Hypothalamus (tissue), 51 donors: Measurements from ENCODE around the gene TPO.
"Not testable (repeated sequence)": the region's sequence is repeated elsewhere in the genome, so short reads cannot be mapped to it uniquely, and the experiment has no call there.

Experiments
- DNase-seq, 51 donors: peaks; one replicate each; lab custom pipeline; 2025; lab: John Stamatoyannopoulos, UW

Gene TPO

GRCh38 chr2:1481406-1482252 lies 68.4 kb downstream of the TPO start:
- DNase-seq: no peak

- no peak for DNase-seq
These were observed 69.0 kb downstream of the TPO start for GRCh38 chr2:1482253-1482675.

GRCh38 chr2:1482981-1483380 lies 69.7 kb downstream of the TPO start:
- DNase-seq: no peak

GRCh38 chr2:1483551-1483950 lies 70.3 kb downstream of the TPO start:
- no peak for DNase-seq

GRCh38 chr2:1484131-1484884 lies 71.0 kb downstream of the TPO start:
- DNase-seq: no peak

GRCh38 chr2:1486670-1487069 lies 73.4 kb downstream of the TPO start:
- no peak for DNase-seq

GRCh38 chr2:1487758-1488157 lies 74.5 kb downstream of the TPO start:
- DNase-seq: no peak

- no peak for DNase-seq
These were observed 75.0 kb downstream of the TPO start for GRCh38 chr2:1488181-1488671.

GRCh38 chr2:1488851-1489250 lies 75.6 kb downstream of the TPO start:
- DNase-seq: no peak

- DNase-seq: no peak
These were observed 76.2 kb downstream of the TPO start for GRCh38 chr2:1489486-1489885.

- DNase-seq: not testable (repeated sequence)
These were observed 77.1 kb downstream of the TPO start for GRCh38 chr2:1490381-1490780.

- no peak for DNase-seq
These were observed 78.5 kb downstream of the TPO start for GRCh38 chr2:1491751-1492150.

GRCh38 chr2:1492231-1492630 lies 79.0 kb downstream of the TPO start:
- DNase-seq: not testable (repeated sequence)

- DNase-seq: no peak
These were observed 79.6 kb downstream of the TPO start for GRCh38 chr2:1492711-1493430.

- no peak for DNase-seq
These were observed 80.3 kb downstream of the TPO start for GRCh38 chr2:1493431-1494126.

- DNase-seq: no peak
These were observed 81.0 kb downstream of the TPO start for GRCh38 chr2:1494257-1494656.

- DNase-seq: no peak
These were observed 81.6 kb downstream of the TPO start for GRCh38 chr2:1494906-1495305.

- DNase-seq: no peak
These were observed 82.6 kb downstream of the TPO start for GRCh38 chr2:1495676-1496358.

GRCh38 chr2:1496359-1496821 lies 83.1 kb downstream of the TPO start:
- DNase-seq: no peak

GRCh38 chr2:1497122-1497611 lies 83.9 kb downstream of the TPO start:
- no peak for DNase-seq
